RWPE2 (cell line): Measurements from ENCODE around the gene TRAPPC8.

Experiments
- ATAC-seq: fragments of 200-7000 bp; cut with Tn5 transposase; 3 replicates; pipeline ENCODE4 v1.9.1; 2021; ENCODE audit warnings: low read depth
- DNase-seq: peaks from one replicate; pipeline ENCODE4 v3.0.0-alpha.2; 2020; ENCODE audit warnings: low spot score
- H3K27ac ChIP-seq: fragments of 450-650 bp; 2 replicates; pipeline ENCODE4 v1.5.1; 2017; ENCODE audit warnings: mild to moderate bottlenecking; ENCODE audit not compliant: poor library complexity, severe bottlenecking
- H3K27me3 ChIP-seq: fragments of 250-450 bp; sonication (Bioruptor Pico); 2 replicates; pipeline ENCODE4 v1.5.1; 2021; ENCODE audit warnings: mild to moderate bottlenecking, moderate library complexity; ENCODE audit not compliant: insufficient read depth, poor library complexity, severe bottlenecking
- H3K36me3 ChIP-seq: fragments of 250-450 bp; sonication (Bioruptor Pico); 2 replicates; pipeline ENCODE4 v1.5.1; 2020; ENCODE audit warnings: low read depth, mild to moderate bottlenecking, moderate library complexity
- H3K4me1 ChIP-seq: fragments of 250-450 bp; sonication (Bioruptor Pico); 2 replicates; pipeline ENCODE4 v1.5.1; 2021; ENCODE audit warnings: mild to moderate bottlenecking, moderate library complexity; ENCODE audit not compliant: insufficient read depth, poor library complexity, severe bottlenecking
- H3K4me3 ChIP-seq: fragments of 250-450 bp; sonication (Bioruptor Pico); 2 replicates; pipeline ENCODE4 v1.5.1; 2021; ENCODE audit warnings: mild to moderate bottlenecking, moderate library complexity; ENCODE audit not compliant: severe bottlenecking
- H3K9me3 ChIP-seq: fragments of 250-450 bp; sonication (Bioruptor Pico); 2 replicates; pipeline ENCODE4 v1.5.1; 2021; ENCODE audit warnings: mild to moderate bottlenecking, moderate library complexity; ENCODE audit not compliant: severe bottlenecking
- TF ChIP-seq, protein P1 (sequence below): fragments of 450-650 bp; IDR thresholded peaks from one replicate; pipeline ENCODE4 v1.5.1; 2017; ENCODE audit warnings: mild to moderate bottlenecking, moderate library complexity; ENCODE audit not compliant: poor library complexity, severe bottlenecking

TRAPPC8 gene

DNA sequence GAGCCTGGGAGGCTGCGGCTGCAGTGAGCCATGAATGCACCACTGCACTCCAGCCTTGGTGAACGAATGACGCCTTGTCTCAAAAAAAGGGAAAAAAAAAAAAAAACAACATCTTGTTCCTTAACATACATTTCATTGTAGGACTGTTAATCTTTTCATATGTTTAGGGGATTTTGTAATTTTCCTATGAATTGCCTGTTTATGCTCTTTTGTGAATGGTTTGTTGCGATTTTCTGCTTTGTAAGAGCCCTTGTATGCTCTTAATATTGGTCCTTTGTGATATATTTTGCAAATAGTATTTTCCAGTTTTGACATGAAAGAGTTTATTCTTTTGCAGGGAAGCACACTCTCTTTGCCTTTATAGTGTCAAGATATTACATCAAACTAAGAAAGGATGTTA lies 50.0 kb downstream of the TRAPPC8 start:
- ATAC-seq (no peak), DNase-seq (no peak)
- Histone ChIP-seq H3K4me1 (no peaks in the 10 kb centered on the region), H3K36me3 (peaks cover 64% of the 10 kb centered on the region), H3K4me3 (no peak overlapping the region), H3K27ac (no peak overlapping the region), H3K9me3 (no peaks in the 10 kb centered on the region), H3K27me3 (no peaks in the 10 kb centered on the region)
- TF ChIP-seq, protein P1, sequence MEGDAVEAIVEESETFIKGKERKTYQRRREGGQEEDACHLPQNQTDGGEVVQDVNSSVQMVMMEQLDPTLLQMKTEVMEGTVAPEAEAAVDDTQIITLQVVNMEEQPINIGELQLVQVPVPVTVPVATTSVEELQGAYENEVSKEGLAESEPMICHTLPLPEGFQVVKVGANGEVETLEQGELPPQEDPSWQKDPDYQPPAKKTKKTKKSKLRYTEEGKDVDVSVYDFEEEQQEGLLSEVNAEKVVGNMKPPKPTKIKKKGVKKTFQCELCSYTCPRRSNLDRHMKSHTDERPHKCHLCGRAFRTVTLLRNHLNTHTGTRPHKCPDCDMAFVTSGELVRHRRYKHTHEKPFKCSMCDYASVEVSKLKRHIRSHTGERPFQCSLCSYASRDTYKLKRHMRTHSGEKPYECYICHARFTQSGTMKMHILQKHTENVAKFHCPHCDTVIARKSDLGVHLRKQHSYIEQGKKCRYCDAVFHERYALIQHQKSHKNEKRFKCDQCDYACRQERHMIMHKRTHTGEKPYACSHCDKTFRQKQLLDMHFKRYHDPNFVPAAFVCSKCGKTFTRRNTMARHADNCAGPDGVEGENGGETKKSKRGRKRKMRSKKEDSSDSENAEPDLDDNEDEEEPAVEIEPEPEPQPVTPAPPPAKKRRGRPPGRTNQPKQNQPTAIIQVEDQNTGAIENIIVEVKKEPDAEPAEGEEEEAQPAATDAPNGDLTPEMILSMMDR: no peak

DNA sequence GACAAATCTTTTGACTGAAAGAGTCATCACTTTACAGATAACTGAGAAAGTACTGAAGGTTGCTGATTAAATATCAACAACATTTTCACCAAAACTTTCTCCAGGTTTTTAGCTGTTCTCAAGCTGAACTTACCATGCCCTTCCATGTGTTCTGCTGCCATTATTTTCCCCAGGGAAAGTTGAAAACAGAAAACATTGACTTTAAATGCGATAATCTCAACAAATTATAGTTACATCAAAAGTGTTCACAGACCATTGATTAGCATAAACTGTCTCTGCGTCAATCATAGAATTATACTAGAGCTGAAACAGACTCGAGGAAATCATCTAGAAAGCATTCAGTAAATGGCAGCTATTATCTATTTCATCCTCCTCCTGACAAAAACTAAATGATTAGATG lies 51.4 kb downstream of the TRAPPC8 start:
- Histone ChIP-seq H3K27ac (no peak overlapping the region), H3K27me3 (no peaks in the 10 kb centered on the region), H3K4me1 (no peaks in the 10 kb centered on the region), H3K36me3 (peaks cover 60% of the 10 kb centered on the region), H3K4me3 (no peak overlapping the region), H3K9me3 (no peaks in the 10 kb centered on the region)
- TF ChIP-seq, protein P1: no peak
- no peak for DNase-seq
- no peak for ATAC-seq

DNA sequence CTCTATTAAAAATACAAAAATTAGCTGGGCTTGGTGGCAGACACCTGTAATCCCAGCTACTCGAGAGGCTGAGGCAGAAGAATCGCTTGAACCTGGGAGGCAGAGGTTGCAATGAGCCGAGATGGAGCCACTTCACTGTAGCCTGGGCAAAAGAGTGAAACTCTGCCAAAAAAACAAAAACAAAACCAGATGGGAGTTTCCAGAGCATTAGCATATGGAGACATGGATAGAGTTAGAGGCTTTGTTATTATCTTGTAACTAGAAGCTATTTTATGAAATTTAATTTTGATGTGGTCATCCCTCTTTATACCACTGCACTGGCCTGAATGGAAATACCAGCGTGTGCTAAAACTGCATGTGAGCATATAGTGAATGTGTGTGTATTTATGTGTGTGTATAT lies 58.9 kb downstream of the TRAPPC8 start:
- Histone ChIP-seq H3K9me3 (peaks cover 5% of the 10 kb centered on the region), H3K36me3 (peaks cover 57% of the 10 kb centered on the region), H3K27ac (no peak overlapping the region), H3K4me3 (no peak overlapping the region), H3K4me1 (no peaks in the 10 kb centered on the region), H3K27me3 (no peaks in the 10 kb centered on the region)
- DNase-seq: no peak
- no peak for ATAC-seq
- TF ChIP-seq, protein P1: no peak

DNA sequence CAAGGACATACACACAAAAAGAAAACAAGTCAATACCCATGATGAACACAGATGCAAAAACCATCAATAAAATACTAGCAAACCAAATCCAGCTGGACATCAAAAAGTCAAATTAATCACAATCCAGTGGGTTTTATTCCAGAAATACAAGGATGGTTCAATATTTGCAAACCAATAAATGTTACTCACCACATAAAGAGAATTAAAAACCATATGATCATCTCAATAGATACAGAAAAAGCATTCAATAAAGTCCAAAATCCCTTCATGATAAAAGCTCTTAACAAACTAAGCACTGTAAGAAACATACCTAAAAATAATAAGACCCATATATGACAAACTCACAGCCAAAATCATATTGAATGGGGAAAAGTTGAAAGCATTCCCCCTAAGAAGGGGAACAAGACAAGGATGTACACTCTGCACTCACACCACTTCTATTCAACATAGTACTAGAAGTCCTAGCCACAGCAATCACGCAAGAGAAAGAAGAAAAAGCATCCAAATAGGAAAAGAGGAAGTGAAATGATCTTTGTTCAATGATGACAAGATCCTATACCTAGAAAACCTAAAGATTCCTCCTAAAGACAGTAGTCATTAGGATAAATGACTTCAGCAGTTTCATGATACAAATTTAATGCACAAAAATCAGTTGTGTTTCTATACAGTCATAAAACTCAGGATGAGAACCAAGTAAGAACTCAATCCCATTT lies 62.6 kb downstream of the TRAPPC8 start:
- ATAC-seq (no peak), DNase-seq (no peak)
- TF ChIP-seq, protein P1: no peak
- H3K27ac ChIP-seq: no peak overlapping the region
- no peaks in the 10 kb centered on the region for H3K27me3 ChIP-seq
- no peak overlapping the region for H3K4me3 ChIP-seq
- H3K36me3 ChIP-seq: peaks cover 51% of the 10 kb centered on the region
- H3K9me3 ChIP-seq: peaks cover 5% of the 10 kb centered on the region
- H3K4me1 ChIP-seq: no peaks in the 10 kb centered on the region

DNA sequence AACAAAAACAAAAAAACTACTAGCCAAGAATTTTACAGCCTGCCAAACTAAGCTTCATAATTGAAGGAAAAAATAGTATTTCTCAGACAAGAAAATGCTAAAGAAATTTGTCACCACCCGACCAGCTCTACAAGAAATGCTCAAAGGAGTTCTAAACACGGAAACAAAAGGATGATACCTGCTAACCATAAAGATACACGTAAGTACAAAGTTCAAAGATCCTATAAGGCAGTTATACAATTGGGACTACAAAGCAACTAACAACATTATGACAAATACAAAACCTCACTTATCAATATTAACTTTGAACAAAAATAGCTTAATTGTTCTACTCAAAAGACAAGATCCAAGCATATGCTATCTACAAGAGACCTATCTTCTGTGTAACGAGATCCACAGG lies 64.6 kb downstream of the TRAPPC8 start:
- H3K27me3 ChIP-seq: no peaks in the 10 kb centered on the region
- H3K36me3 ChIP-seq: peaks cover 57% of the 10 kb centered on the region
- no peak overlapping the region for H3K27ac ChIP-seq
- H3K4me1 ChIP-seq: no peaks in the 10 kb centered on the region
- no peak overlapping the region for H3K4me3 ChIP-seq
- peaks cover 5% of the 10 kb centered on the region for H3K9me3 ChIP-seq
- TF ChIP-seq, protein P1: no peak
- no peak for ATAC-seq
- DNase-seq: no peak
